Neural cell (in vitro differentiated cells): ENCODE results near the gene LSM4.

Source experiments
- EP300 ChIP-seq: fragments of 450-650 bp; conservative IDR thresholded peaks from 2 replicates; pipeline ENCODE4 v1.6.1; 2014; ENCODE audit warnings: antibody characterized with exemption, mild to moderate bottlenecking, moderate library complexity; ENCODE audit not compliant: poor library complexity, severe bottlenecking
- EZH2 ChIP-seq: fragments of 200-600, 300-800 bp; shearing (Covaris generic), sonication (generic); IDR thresholded peaks from 2 replicates; pipeline ENCODE4 v1.6.1; 2014; ENCODE audit warnings: antibody characterized with exemption, low read length, borderline replicate concordance, mild to moderate bottlenecking; ENCODE audit not compliant: insufficient read depth, poor library complexity, severe bottlenecking
- MXI1 ChIP-seq: fragments of 450-650 bp; conservative IDR thresholded peaks from 2 replicates; pipeline ENCODE4 v1.6.1; 2014; ENCODE audit warnings: antibody characterized with exemption, mild to moderate bottlenecking; ENCODE audit not compliant: poor library complexity, severe bottlenecking
- POLR2AphosphoS5 ChIP-seq: IDR thresholded peaks from 2 replicates; pipeline ENCODE4 v1.6.1; 2012
- RAD21 ChIP-seq: fragments of 450-650 bp; conservative IDR thresholded peaks from 2 replicates; pipeline ENCODE4 v1.6.1; 2014; ENCODE audit warnings: antibody characterized with exemption, mild to moderate bottlenecking, moderate library complexity
- SMC3 ChIP-seq: fragments of 450-650 bp; conservative IDR thresholded peaks from 2 replicates; pipeline ENCODE4 v1.6.1; 2014; ENCODE audit warnings: antibody characterized with exemption, mild to moderate bottlenecking, moderate library complexity; ENCODE audit not compliant: poor library complexity
- TAF1 ChIP-seq: IDR thresholded peaks from 2 replicates; pipeline ENCODE4 v1.6.1; 2012; ENCODE audit warnings: low read depth
- TF ChIP-seq, protein P1 (sequence below): fragments of 450-650 bp; IDR thresholded peaks from 2 replicates; pipeline ENCODE4 v1.5.1; 2014; ENCODE audit warnings: antibody characterized with exemption, mild to moderate bottlenecking, moderate library complexity; ENCODE audit not compliant: poor library complexity, severe bottlenecking
- TF ChIP-seq, protein P2 (sequence below): IDR thresholded peaks from 2 replicates; pipeline ENCODE4 v1.6.1; 2012; ENCODE audit warnings: borderline replicate concordance

DNA sequence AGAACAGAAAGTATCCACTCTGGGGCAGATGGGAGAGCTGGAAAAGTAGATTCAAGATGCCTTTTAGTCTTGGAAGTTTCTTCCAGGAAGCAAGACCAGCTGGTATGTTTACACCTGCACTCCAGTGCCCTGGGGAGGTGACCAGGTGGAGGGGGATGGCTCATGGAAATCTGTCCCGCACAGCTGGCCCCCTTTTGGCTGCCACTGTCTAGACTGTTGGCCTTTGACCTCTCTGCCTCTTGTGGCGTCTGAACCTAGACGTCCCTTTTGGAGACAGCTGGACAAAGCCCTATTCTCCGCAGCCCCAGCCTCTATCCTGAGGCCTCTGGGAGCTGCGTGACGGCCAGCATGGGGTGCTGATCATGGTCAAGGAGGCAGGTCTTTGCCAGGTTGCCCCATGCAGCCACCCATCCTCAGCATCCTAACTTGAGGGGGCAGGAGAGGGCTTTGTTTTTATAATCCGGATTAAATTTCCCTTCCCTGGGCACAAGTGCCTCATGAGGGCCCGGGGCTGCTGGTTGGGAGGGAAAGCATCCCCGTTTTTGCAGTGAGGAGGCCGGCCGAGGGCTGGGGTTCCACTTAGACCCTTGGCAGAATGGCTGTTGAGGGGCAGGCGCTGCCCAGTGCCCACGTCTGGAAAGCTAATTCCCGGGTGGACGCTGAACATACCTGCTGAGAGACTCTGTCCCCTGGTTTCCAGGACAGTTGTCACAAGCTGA lies 45.8 kb upstream of the LSM4 start:
- TF ChIP-seq, protein P1, sequence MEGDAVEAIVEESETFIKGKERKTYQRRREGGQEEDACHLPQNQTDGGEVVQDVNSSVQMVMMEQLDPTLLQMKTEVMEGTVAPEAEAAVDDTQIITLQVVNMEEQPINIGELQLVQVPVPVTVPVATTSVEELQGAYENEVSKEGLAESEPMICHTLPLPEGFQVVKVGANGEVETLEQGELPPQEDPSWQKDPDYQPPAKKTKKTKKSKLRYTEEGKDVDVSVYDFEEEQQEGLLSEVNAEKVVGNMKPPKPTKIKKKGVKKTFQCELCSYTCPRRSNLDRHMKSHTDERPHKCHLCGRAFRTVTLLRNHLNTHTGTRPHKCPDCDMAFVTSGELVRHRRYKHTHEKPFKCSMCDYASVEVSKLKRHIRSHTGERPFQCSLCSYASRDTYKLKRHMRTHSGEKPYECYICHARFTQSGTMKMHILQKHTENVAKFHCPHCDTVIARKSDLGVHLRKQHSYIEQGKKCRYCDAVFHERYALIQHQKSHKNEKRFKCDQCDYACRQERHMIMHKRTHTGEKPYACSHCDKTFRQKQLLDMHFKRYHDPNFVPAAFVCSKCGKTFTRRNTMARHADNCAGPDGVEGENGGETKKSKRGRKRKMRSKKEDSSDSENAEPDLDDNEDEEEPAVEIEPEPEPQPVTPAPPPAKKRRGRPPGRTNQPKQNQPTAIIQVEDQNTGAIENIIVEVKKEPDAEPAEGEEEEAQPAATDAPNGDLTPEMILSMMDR, result no peak
- TF ChIP-seq POLR2AphosphoS5 (no peak), EZH2 (no peak), EP300 (no peak), SMC3 (no peak), RAD21 (no peak), TAF1 (no peak), MXI1 (no peak)
- TF ChIP-seq, protein P2, sequence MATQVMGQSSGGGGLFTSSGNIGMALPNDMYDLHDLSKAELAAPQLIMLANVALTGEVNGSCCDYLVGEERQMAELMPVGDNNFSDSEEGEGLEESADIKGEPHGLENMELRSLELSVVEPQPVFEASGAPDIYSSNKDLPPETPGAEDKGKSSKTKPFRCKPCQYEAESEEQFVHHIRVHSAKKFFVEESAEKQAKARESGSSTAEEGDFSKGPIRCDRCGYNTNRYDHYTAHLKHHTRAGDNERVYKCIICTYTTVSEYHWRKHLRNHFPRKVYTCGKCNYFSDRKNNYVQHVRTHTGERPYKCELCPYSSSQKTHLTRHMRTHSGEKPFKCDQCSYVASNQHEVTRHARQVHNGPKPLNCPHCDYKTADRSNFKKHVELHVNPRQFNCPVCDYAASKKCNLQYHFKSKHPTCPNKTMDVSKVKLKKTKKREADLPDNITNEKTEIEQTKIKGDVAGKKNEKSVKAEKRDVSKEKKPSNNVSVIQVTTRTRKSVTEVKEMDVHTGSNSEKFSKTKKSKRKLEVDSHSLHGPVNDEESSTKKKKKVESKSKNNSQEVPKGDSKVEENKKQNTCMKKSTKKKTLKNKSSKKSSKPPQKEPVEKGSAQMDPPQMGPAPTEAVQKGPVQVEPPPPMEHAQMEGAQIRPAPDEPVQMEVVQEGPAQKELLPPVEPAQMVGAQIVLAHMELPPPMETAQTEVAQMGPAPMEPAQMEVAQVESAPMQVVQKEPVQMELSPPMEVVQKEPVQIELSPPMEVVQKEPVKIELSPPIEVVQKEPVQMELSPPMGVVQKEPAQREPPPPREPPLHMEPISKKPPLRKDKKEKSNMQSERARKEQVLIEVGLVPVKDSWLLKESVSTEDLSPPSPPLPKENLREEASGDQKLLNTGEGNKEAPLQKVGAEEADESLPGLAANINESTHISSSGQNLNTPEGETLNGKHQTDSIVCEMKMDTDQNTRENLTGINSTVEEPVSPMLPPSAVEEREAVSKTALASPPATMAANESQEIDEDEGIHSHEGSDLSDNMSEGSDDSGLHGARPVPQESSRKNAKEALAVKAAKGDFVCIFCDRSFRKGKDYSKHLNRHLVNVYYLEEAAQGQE, result no peak
